Activated T-cell treated with anti-CD3 and anti-CD28 coated beads for 24 hours (primary cell): ENCODE measurements around the gene MYO3B.
"Not testable (repeated sequence)": the region's sequence is repeated elsewhere in the genome, so short reads cannot be mapped to it uniquely, and the experiment has no call there.

Experiments
- DNase-seq: peaks from one replicate; pipeline ENCODE4 v3.0.0-alpha.2; 2020; ENCODE audit warnings: low read depth

The MYO3B gene

GRCh38 chr2:170208967-170209366 lies 31.0 kb downstream of the MYO3B start:
- no peak for DNase-seq

GRCh38 chr2:170212625-170213280 lies 34.8 kb downstream of the MYO3B start:
- DNase-seq = no peak

GRCh38 chr2:170213281-170213625 lies 35.3 kb downstream of the MYO3B start:
- not testable (repeated sequence) for DNase-seq

- no peak for DNase-seq
Observed at GRCh38 chr2:170213651-170214050, 35.7 kb downstream of the MYO3B start.

- no peak for DNase-seq
Observed at GRCh38 chr2:170214309-170214948, 36.5 kb downstream of the MYO3B start.

GRCh38 chr2:170215021-170215420 lies 37.1 kb downstream of the MYO3B start:
- DNase-seq = no peak

GRCh38 chr2:170216428-170216827 lies 38.5 kb downstream of the MYO3B start:
- DNase-seq = no peak

GRCh38 chr2:170216981-170217380 lies 39.0 kb downstream of the MYO3B start:
- no peak for DNase-seq

GRCh38 chr2:170217778-170218251 lies 39.9 kb downstream of the MYO3B start:
- DNase-seq = no peak

GRCh38 chr2:170218456-170218855 lies 40.5 kb downstream of the MYO3B start:
- DNase-seq = no peak

- DNase-seq = no peak
Observed at GRCh38 chr2:170218931-170219330, 41.0 kb downstream of the MYO3B start.

- no peak for DNase-seq
Observed at GRCh38 chr2:170221317-170222288, 43.7 kb downstream of the MYO3B start.

- DNase-seq = no peak
Observed at GRCh38 chr2:170222298-170222697, 44.4 kb downstream of the MYO3B start.

- no peak for DNase-seq
Observed at GRCh38 chr2:170222842-170223241, 44.9 kb downstream of the MYO3B start.

GRCh38 chr2:170224692-170225294 lies 46.8 kb downstream of the MYO3B start:
- no peak for DNase-seq

- no peak for DNase-seq
Observed at GRCh38 chr2:170226216-170226615, 48.3 kb downstream of the MYO3B start.

- no peak for DNase-seq
Observed at GRCh38 chr2:170227507-170227947, 49.6 kb downstream of the MYO3B start.

GRCh38 chr2:170227951-170228350 lies 50.0 kb downstream of the MYO3B start:
- no peak for DNase-seq

- DNase-seq = no peak
Observed at GRCh38 chr2:170228429-170228828, 50.5 kb downstream of the MYO3B start.

GRCh38 chr2:170229125-170229524 lies 51.2 kb downstream of the MYO3B start:
- no peak for DNase-seq

- DNase-seq = no peak
Observed at GRCh38 chr2:170229744-170230143, 51.8 kb downstream of the MYO3B start.
